ENCODE measurements around the gene BSN.

DNA sequence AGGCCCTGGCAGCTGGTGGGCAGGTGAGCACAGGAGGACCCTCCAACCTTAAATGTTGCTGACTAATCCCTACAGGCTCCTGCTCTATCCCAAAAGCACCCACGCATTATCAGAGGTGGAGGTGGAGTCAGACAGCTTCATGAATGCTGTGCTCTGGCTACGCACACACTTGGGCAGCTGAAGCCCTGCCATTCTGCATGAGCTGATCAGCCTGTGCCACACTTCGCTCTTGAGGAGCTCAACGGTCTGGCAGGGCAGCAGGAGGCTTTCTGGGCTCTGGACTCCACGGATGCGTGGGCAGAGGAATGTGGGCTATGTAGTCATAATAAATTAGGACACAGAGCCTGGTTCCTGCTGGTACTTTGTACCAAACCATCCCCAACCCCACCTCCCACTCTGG, 128.9 kb downstream of the BSN start:
- TF ChIP-seq, protein P1, sequence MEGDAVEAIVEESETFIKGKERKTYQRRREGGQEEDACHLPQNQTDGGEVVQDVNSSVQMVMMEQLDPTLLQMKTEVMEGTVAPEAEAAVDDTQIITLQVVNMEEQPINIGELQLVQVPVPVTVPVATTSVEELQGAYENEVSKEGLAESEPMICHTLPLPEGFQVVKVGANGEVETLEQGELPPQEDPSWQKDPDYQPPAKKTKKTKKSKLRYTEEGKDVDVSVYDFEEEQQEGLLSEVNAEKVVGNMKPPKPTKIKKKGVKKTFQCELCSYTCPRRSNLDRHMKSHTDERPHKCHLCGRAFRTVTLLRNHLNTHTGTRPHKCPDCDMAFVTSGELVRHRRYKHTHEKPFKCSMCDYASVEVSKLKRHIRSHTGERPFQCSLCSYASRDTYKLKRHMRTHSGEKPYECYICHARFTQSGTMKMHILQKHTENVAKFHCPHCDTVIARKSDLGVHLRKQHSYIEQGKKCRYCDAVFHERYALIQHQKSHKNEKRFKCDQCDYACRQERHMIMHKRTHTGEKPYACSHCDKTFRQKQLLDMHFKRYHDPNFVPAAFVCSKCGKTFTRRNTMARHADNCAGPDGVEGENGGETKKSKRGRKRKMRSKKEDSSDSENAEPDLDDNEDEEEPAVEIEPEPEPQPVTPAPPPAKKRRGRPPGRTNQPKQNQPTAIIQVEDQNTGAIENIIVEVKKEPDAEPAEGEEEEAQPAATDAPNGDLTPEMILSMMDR (IDR thresholded peaks at IDR 0.05; ENCODE audit: low read depth, low read length): no peak
- TF ChIP-seq POLR2A (IDR thresholded peaks at IDR 0.05; ENCODE audit: extremely low read depth, insufficient read length) (no peak), MYC (IDR thresholded peaks at IDR 0.05; ENCODE audit: low read depth, low read length) (no peak)
- TF ChIP-seq, protein P2, sequence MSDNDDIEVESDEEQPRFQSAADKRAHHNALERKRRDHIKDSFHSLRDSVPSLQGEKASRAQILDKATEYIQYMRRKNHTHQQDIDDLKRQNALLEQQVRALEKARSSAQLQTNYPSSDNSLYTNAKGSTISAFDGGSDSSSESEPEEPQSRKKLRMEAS (IDR thresholded peaks at IDR 0.05; ENCODE audit: low read depth, low read length): no peak

All from NB4 (cell line).